C1 segment of cervical spinal cord (tissue), 14 donors: ENCODE data around the gene UGT2B11.
"Not testable (repeated sequence)": the region's sequence is repeated elsewhere in the genome, so short reads cannot be mapped to it uniquely, and the experiment has no call there.

Source experiments
- DNase-seq, 14 donors: peaks; one replicate each; lab custom pipeline; 2025; lab: John Stamatoyannopoulos, UW

UGT2B11 gene

GRCh38 chr4:69214716-69215115 lies at the start of gene UGT2B11:
Gene UGT2B11 (minus strand): TSS chr4:69214748. CDS start chr4:69214722, 26 bp downstream.
- no peak for DNase-seq

GRCh38 chr4:69253147-69253772 lies 38.7 kb upstream of the UGT2B11 start:
- not testable (repeated sequence) for DNase-seq

GRCh38 chr4:69250884-69251283 lies 36.3 kb upstream of the UGT2B11 start:
- DNase-seq = not testable (repeated sequence)

- DNase-seq = not testable (repeated sequence)
These were observed 28.2 kb upstream of the UGT2B11 start for GRCh38 chr4:69242562-69243240.

GRCh38 chr4:69241746-69242145 lies 27.2 kb upstream of the UGT2B11 start:
- not testable (repeated sequence) for DNase-seq

- not testable (repeated sequence) for DNase-seq
These were observed 26.2 kb upstream of the UGT2B11 start for GRCh38 chr4:69240787-69241186.

- no peak for DNase-seq
These were observed 25.1 kb upstream of the UGT2B11 start for GRCh38 chr4:69239557-69240168.

GRCh38 chr4:69239092-69239491 lies 24.5 kb upstream of the UGT2B11 start:
- DNase-seq = no peak

- DNase-seq = no peak
These were observed 10.3 kb upstream of the UGT2B11 start for GRCh38 chr4:69224891-69225290.

GRCh38 chr4:69223277-69223676 lies 8.7 kb upstream of the UGT2B11 start:
- not testable (repeated sequence) for DNase-seq

- DNase-seq = not testable (repeated sequence)
These were observed 3.9 kb upstream of the UGT2B11 start for GRCh38 chr4:69218491-69218890.

GRCh38 chr4:69210911-69211310 lies 3.6 kb downstream of the UGT2B11 start:
- DNase-seq = no peak

- DNase-seq = not testable (repeated sequence)
These were observed 16.0 kb downstream of the UGT2B11 start for GRCh38 chr4:69198506-69198905.

- no peak for DNase-seq
These were observed 18.2 kb downstream of the UGT2B11 start for GRCh38 chr4:69196209-69196965.

- DNase-seq = no peak
These were observed 20.4 kb downstream of the UGT2B11 start for GRCh38 chr4:69194166-69194565.

GRCh38 chr4:69191905-69192304 lies 22.6 kb downstream of the UGT2B11 start:
- DNase-seq = not testable (repeated sequence)

GRCh38 chr4:69190621-69191020 lies 23.9 kb downstream of the UGT2B11 start:
- not testable (repeated sequence) for DNase-seq

- not testable (repeated sequence) for DNase-seq
These were observed 32.9 kb downstream of the UGT2B11 start for GRCh38 chr4:69181519-69182169.

- not testable (repeated sequence) for DNase-seq
These were observed 34.7 kb downstream of the UGT2B11 start for GRCh38 chr4:69179817-69180216.

- not testable (repeated sequence) for DNase-seq
These were observed 35.8 kb downstream of the UGT2B11 start for GRCh38 chr4:69178751-69179205.
